HEK293 (cell line): ENCODE data around the gene WDHD1.

ENCODE experiments used
- AEBP2 ChIP-seq: fragments of 450-650 bp; formaldehyde crosslinking; IDR thresholded peaks from 2 replicates; pipeline ENCODE4 v1.5.1; 2016; ENCODE audit warnings: missing biosample characterization, missing genetic modification characterization, borderline replicate concordance
- BCL11A ChIP-seq: fragments of 450-650 bp; formaldehyde crosslinking; IDR thresholded peaks from 2 replicates; pipeline ENCODE4 v1.5.1; 2016; ENCODE audit warnings: low read depth, missing biosample characterization, missing genetic modification characterization
- GLIS2 ChIP-seq: fragments of 450-650 bp; formaldehyde crosslinking; IDR thresholded peaks from 2 replicates; pipeline ENCODE4 v1.5.1; 2016; ENCODE audit warnings: missing biosample characterization, missing genetic modification characterization
- KLF10 ChIP-seq: fragments of 450-650 bp; IDR thresholded peaks from 2 replicates; pipeline ENCODE4 v1.5.1; 2018; ENCODE audit warnings: missing biosample characterization, mild to moderate bottlenecking, missing genetic modification characterization
- KLF16 ChIP-seq: fragments of 450-650 bp; formaldehyde crosslinking; IDR thresholded peaks from 2 replicates; pipeline ENCODE4 v1.5.1; 2017; ENCODE audit warnings: missing biosample characterization, missing genetic modification characterization
- KLF17 ChIP-seq: fragments of 450-650 bp; formaldehyde crosslinking; IDR thresholded peaks from 2 replicates; pipeline ENCODE4 v1.5.1; 2016; ENCODE audit warnings: missing biosample characterization, missing genetic modification characterization
- MZF1 ChIP-seq: fragments of 450-650 bp; formaldehyde crosslinking; IDR thresholded peaks from 2 replicates; pipeline ENCODE4 v1.5.1; 2017; ENCODE audit warnings: missing biosample characterization, missing genetic modification characterization, borderline replicate concordance
- OSR2 ChIP-seq: fragments of 450-650 bp; formaldehyde crosslinking; IDR thresholded peaks from 2 replicates; pipeline ENCODE4 v1.5.1; 2016; ENCODE audit warnings: missing biosample characterization, missing genetic modification characterization
- PATZ1 ChIP-seq: fragments of 450-650 bp; formaldehyde crosslinking; IDR thresholded peaks from 2 replicates; pipeline ENCODE4 v1.5.1; 2016; ENCODE audit warnings: missing biosample characterization, missing genetic modification characterization
- PRDM4 ChIP-seq: fragments of 450-650 bp; formaldehyde crosslinking; IDR thresholded peaks from 2 replicates; pipeline ENCODE4 v1.5.1; 2017; ENCODE audit warnings: missing biosample characterization, missing genetic modification characterization
- SP7 ChIP-seq: fragments of 450-650 bp; formaldehyde crosslinking; IDR thresholded peaks from 2 replicates; pipeline ENCODE4 v1.5.1; 2016; ENCODE audit warnings: missing biosample characterization, missing genetic modification characterization
- ZBTB7A ChIP-seq: fragments of 450-650 bp; formaldehyde crosslinking; IDR thresholded peaks from 2 replicates; pipeline ENCODE4 v1.5.1; 2016; ENCODE audit warnings: low read depth, missing biosample characterization, missing genetic modification characterization
- ZFP3 ChIP-seq: fragments of 450-650 bp; formaldehyde crosslinking; IDR thresholded peaks from 2 replicates; pipeline ENCODE4 v1.5.1; 2016; ENCODE audit warnings: low read depth, missing biosample characterization, missing genetic modification characterization
- ZFP69B ChIP-seq: fragments of 450-650 bp; formaldehyde crosslinking; IDR thresholded peaks from 2 replicates; pipeline ENCODE4 v1.5.1; 2016; ENCODE audit warnings: missing biosample characterization, missing genetic modification characterization
- ZNF146 ChIP-seq: fragments of 450-650 bp; formaldehyde crosslinking; IDR thresholded peaks from 2 replicates; pipeline ENCODE4 v1.5.1; 2016; ENCODE audit warnings: missing biosample characterization, missing genetic modification characterization
- ZNF24 ChIP-seq: fragments of 450-650 bp; formaldehyde crosslinking; IDR thresholded peaks from 2 replicates; pipeline ENCODE4 v1.5.1; 2016; ENCODE audit warnings: missing biosample characterization, missing genetic modification characterization
- ZNF311 ChIP-seq: fragments of 450-650 bp; formaldehyde crosslinking; IDR thresholded peaks from 2 replicates; pipeline ENCODE4 v1.5.1; 2017; ENCODE audit warnings: missing biosample characterization, missing genetic modification characterization, borderline replicate concordance
- ZNF324 ChIP-seq: fragments of 450-650 bp; formaldehyde crosslinking; IDR thresholded peaks from 2 replicates; pipeline ENCODE4 v1.5.1; 2016; ENCODE audit warnings: missing biosample characterization, missing genetic modification characterization
- ZNF350 ChIP-seq: fragments of 450-650 bp; formaldehyde crosslinking; IDR thresholded peaks from 2 replicates; pipeline ENCODE4 v1.5.0; 2017; ENCODE audit warnings: missing biosample characterization, mild to moderate bottlenecking, missing genetic modification characterization
- ZNF37A ChIP-seq: fragments of 450-650 bp; IDR thresholded peaks from 2 replicates; pipeline ENCODE4 v1.5.1; 2018; ENCODE audit warnings: missing biosample characterization, missing genetic modification characterization
- ZNF473 ChIP-seq: fragments of 450-650 bp; formaldehyde crosslinking; IDR thresholded peaks from 2 replicates; pipeline ENCODE4 v1.5.1; 2017; ENCODE audit warnings: missing biosample characterization, missing genetic modification characterization
- ZNF544 ChIP-seq: fragments of 450-650 bp; formaldehyde crosslinking; IDR thresholded peaks from 2 replicates; pipeline ENCODE4 v1.5.0; 2017; ENCODE audit warnings: missing biosample characterization, missing genetic modification characterization
- ZNF837 ChIP-seq: fragments of 450-650 bp; formaldehyde crosslinking; IDR thresholded peaks from 2 replicates; pipeline ENCODE4 v1.5.1; 2016; ENCODE audit warnings: missing biosample characterization, missing genetic modification characterization
- ZNF843 ChIP-seq: fragments of 450-650 bp; formaldehyde crosslinking; IDR thresholded peaks from 2 replicates; pipeline ENCODE4 v1.5.1; 2016; ENCODE audit warnings: missing biosample characterization, missing genetic modification characterization
- ZSCAN30 ChIP-seq: fragments of 450-650 bp; IDR thresholded peaks from 2 replicates; pipeline ENCODE4 v1.5.1; 2018; ENCODE audit warnings: missing biosample characterization, mild to moderate bottlenecking, missing genetic modification characterization, moderate library complexity
- ZSCAN4 ChIP-seq: fragments of 450-650 bp; formaldehyde crosslinking; IDR thresholded peaks from 2 replicates; pipeline ENCODE4 v1.5.1; 2017; ENCODE audit warnings: missing biosample characterization, missing genetic modification characterization
- TF ChIP-seq, protein P1 (sequence below): fragments of 450-650 bp; formaldehyde crosslinking; IDR thresholded peaks from 2 replicates; pipeline ENCODE4 v1.5.1; 2017; ENCODE audit warnings: missing biosample characterization, missing genetic modification characterization
- TF ChIP-seq, protein P2 (sequence below): fragments of 450-650 bp; formaldehyde crosslinking; IDR thresholded peaks from 2 replicates; pipeline ENCODE4 v1.5.1; 2016; ENCODE audit warnings: missing biosample characterization, missing genetic modification characterization, low read depth

WDHD1 gene

DNA sequence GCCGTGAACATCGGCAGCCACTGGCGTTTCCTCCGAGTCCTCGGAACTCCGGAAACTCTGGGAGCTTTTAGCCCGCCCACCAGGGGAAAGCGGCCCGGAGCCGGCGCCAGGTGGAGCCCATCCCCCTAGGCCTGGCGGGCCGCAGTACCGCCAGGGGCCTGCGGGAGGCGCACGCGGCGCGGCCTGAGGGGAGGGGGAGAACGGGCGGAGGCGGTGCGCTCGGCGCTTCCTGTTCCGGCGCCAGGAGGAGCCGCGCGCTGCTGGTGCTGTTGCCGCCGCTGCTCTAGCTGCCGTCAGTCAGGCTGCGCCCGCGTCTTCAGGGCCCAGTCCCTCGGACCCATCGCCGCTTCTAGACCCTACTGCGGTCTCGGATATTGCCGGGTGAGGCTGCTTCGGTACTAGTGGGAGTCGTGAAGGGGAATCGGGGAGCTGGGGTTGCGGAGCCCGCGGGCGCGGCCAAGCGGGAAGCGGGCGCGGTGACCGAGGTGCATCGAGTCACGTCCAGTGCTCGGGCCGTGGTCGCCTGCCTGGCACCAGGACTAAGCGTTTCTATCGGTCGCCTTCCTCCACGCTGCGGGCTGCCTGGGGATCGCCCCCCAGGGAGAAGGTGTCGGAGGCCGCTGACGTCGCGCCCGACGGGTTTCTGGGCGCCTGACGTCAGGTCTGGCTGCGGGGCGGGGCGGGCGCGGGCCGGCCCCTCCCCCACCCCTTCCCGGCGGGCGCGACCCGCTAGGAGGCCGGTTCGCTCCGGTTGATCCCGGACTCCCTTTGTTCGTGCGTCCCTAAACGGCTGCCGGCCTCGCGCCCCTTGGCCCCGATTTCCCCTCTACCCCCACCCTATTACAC lies 24.7 kb upstream of the WDHD1 start, which contains the start of gene MAPK1IP1L (continued):
- TF ChIP-seq MZF1 (tag by site-specific recombination) (peak; percentile 54; the same call in 1 of the 2 replicates), ZNF146 (no peak), ZFP69B (tag by site-specific recombination) (peak; percentile 48; the same call in 1 of the 2 replicates), ZNF473 (tag by site-specific recombination) (no peak), ZNF544 (tag by site-specific recombination) (no peak), ZSCAN30 (peak; percentile 51), SP7 (tag by site-specific recombination) (peak; percentile 86), ZNF37A (no peak), ZNF311 (tag by site-specific recombination) (no peak), BCL11A (no peak), ZNF350 (tag by site-specific recombination) (no peak), KLF16 (tag by site-specific recombination) (0 out of 2 replicates have a peak, but pooled peaks have one; percentile 72), ZNF843 (peak; percentile 77), ZBTB7A (no peak), ZFP3 (tag by site-specific recombination) (no peak), AEBP2 (no peak), ZNF24 (peak; percentile 39; the same call in 1 of the 2 replicates), GLIS2 (tag by site-specific recombination) (peak; percentile 96), PATZ1 (peak; percentile 86), KLF10 (tag by site-specific recombination) (peak; percentile 53; the same call in 1 of the 2 replicates), KLF17 (tag by site-specific recombination) (peak; percentile 79), ZNF324 (tag by site-specific recombination) (peak; percentile 86), ZSCAN4 (peak; percentile 39; the same call in 1 of the 2 replicates), OSR2 (tag by site-specific recombination) (0 out of 2 replicates have a peak, but pooled peaks have one; percentile 8), ZNF837 (tag by site-specific recombination) (no peak), PRDM4 (tag by site-specific recombination) (peak; percentile 49; the same call in 1 of the 2 replicates)
- TF ChIP-seq, protein P1, sequence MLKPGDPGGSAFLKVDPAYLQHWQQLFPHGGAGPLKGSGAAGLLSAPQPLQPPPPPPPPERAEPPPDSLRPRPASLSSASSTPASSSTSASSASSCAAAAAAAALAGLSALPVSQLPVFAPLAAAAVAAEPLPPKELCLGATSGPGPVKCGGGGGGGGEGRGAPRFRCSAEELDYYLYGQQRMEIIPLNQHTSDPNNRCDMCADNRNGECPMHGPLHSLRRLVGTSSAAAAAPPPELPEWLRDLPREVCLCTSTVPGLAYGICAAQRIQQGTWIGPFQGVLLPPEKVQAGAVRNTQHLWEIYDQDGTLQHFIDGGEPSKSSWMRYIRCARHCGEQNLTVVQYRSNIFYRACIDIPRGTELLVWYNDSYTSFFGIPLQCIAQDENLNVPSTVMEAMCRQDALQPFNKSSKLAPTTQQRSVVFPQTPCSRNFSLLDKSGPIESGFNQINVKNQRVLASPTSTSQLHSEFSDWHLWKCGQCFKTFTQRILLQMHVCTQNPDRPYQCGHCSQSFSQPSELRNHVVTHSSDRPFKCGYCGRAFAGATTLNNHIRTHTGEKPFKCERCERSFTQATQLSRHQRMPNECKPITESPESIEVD (tag by site-specific recombination) = no peak
- TF ChIP-seq, protein P2, sequence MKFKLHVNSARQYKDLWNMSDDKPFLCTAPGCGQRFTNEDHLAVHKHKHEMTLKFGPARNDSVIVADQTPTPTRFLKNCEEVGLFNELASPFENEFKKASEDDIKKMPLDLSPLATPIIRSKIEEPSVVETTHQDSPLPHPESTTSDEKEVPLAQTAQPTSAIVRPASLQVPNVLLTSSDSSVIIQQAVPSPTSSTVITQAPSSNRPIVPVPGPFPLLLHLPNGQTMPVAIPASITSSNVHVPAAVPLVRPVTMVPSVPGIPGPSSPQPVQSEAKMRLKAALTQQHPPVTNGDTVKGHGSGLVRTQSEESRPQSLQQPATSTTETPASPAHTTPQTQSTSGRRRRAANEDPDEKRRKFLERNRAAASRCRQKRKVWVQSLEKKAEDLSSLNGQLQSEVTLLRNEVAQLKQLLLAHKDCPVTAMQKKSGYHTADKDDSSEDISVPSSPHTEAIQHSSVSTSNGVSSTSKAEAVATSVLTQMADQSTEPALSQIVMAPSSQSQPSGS (tag by site-specific recombination) = peak; percentile 76; the same call in 1 of the 2 replicates
